ENCODE measurements around the gene RAET1G.
"Not testable (repeated sequence)": the region's sequence is repeated elsewhere in the genome, so short reads cannot be mapped to it uniquely, and the experiment has no call there.

The RAET1G gene

GRCh38 chr6:149922642-149923326 lies at the start of gene RAET1G:
Gene RAET1G, minus strand, starts transcription at chr6:149923121. Its CDS starts 111 bp downstream, at chr6:149923010.
- peak; percentile 71 for DNase-seq

- DNase-seq, result no peak
These were observed 46.7 kb upstream of the RAET1G start for GRCh38 chr6:149969635-149970034.

- not testable (repeated sequence) for DNase-seq
These were observed 46.0 kb upstream of the RAET1G start for GRCh38 chr6:149968909-149969308.

- not testable (repeated sequence) for DNase-seq
These were observed 45.1 kb upstream of the RAET1G start for GRCh38 chr6:149967999-149968398.

- DNase-seq, result no peak
These were observed 44.7 kb upstream of the RAET1G start for GRCh38 chr6:149967591-149967990.

GRCh38 chr6:149966319-149966718 lies 43.4 kb upstream of the RAET1G start:
- DNase-seq, result not testable (repeated sequence)

GRCh38 chr6:149965194-149966020 lies 42.5 kb upstream of the RAET1G start:
- no peak for DNase-seq

- no peak for DNase-seq
These were observed 41.6 kb upstream of the RAET1G start for GRCh38 chr6:149964308-149965193.

- DNase-seq, result peak; percentile 74
These were observed 40.8 kb upstream of the RAET1G start, which contains the start of gene ULBP1 for GRCh38 chr6:149963462-149964307. Gene ULBP1, plus strand, starts transcription at chr6:149963943. Its CDS starts 107 bp downstream, at chr6:149964050.

GRCh38 chr6:149963212-149963461 lies 40.2 kb upstream of the RAET1G start:
- DNase-seq, result no peak

GRCh38 chr6:149962461-149963211 lies 39.7 kb upstream of the RAET1G start:
- no peak for DNase-seq

GRCh38 chr6:149961728-149962425 lies 39.0 kb upstream of the RAET1G start:
- DNase-seq, result no peak

GRCh38 chr6:149960488-149960887 lies 37.6 kb upstream of the RAET1G start:
- DNase-seq, result no peak

GRCh38 chr6:149959806-149960205 lies 36.9 kb upstream of the RAET1G start:
- DNase-seq, result not testable (repeated sequence)

GRCh38 chr6:149958124-149958523 lies 35.2 kb upstream of the RAET1G start:
- DNase-seq, result not testable (repeated sequence)

GRCh38 chr6:149955654-149956317 lies 32.9 kb upstream of the RAET1G start:
- not testable (repeated sequence) for DNase-seq

GRCh38 chr6:149954984-149955653 lies 32.2 kb upstream of the RAET1G start:
- DNase-seq, result not testable (repeated sequence)

- not testable (repeated sequence) for DNase-seq
These were observed 31.5 kb upstream of the RAET1G start for GRCh38 chr6:149954328-149954983.

- DNase-seq, result not testable (repeated sequence)
These were observed 31.0 kb upstream of the RAET1G start for GRCh38 chr6:149953934-149954327.
